GM12874 (cell line): ENCODE results near the gene WSB1.

ENCODE experiments used
- TF ChIP-seq, protein P1 (sequence below): IDR thresholded peaks from 2 replicates; pipeline ENCODE4 v1.5.1; 2011; ENCODE audit warnings: low read depth, mild to moderate bottlenecking, control low read depth, low read length, moderate library complexity; ENCODE audit not compliant: insufficient read depth

WSB1 gene

GRCh38 chr17:27256225-27257030 is 37.5 kb upstream of the WSB1 start:
- TF ChIP-seq, protein P1, sequence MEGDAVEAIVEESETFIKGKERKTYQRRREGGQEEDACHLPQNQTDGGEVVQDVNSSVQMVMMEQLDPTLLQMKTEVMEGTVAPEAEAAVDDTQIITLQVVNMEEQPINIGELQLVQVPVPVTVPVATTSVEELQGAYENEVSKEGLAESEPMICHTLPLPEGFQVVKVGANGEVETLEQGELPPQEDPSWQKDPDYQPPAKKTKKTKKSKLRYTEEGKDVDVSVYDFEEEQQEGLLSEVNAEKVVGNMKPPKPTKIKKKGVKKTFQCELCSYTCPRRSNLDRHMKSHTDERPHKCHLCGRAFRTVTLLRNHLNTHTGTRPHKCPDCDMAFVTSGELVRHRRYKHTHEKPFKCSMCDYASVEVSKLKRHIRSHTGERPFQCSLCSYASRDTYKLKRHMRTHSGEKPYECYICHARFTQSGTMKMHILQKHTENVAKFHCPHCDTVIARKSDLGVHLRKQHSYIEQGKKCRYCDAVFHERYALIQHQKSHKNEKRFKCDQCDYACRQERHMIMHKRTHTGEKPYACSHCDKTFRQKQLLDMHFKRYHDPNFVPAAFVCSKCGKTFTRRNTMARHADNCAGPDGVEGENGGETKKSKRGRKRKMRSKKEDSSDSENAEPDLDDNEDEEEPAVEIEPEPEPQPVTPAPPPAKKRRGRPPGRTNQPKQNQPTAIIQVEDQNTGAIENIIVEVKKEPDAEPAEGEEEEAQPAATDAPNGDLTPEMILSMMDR, result no peak

GRCh38 chr17:27257031-27257357 is 36.9 kb upstream of the WSB1 start:
- TF ChIP-seq, protein P1, result no peak

GRCh38 chr17:27259356-27259755 is 34.6 kb upstream of the WSB1 start:
- TF ChIP-seq, protein P1, result no peak

DNA sequence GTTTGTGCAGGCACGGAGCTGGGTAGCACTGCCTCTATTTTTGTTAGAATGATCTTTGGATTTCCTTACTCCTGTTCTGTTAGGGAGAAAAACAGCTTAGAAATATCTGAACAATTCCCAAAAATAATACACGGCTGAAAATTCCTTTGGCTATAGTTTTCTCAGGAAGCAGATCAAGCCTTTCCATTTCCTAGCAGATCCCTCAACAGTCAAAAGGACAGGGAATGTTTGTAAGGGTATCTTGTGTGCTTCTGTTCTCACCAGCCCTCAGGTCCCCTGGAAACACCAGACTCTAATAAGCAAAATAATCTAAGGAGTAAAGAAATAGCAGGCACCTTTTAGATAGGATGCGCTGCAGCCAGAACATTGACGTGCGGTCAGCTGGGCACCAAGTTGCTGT is 30.5 kb upstream of the WSB1 start:
- TF ChIP-seq, protein P1, result no peak

- TF ChIP-seq, protein P1, result no peak
Measured at GRCh38 chr17:27264068-27264812, 29.7 kb upstream of the WSB1 start.

- TF ChIP-seq, protein P1, result no peak
Measured at GRCh38 chr17:27265333-27265732, 28.6 kb upstream of the WSB1 start.

GRCh38 chr17:27266228-27266627 is 27.7 kb upstream of the WSB1 start:
- TF ChIP-seq, protein P1, result no peak
